Mesothelial cell of epicardium (in vitro differentiated cells): ENCODE results near the gene GNLY. TPM values are rescaled to one million over a fixed set of nuclear protein-coding genes. Genes with fewer than 3 reads are reported as not detected.
"Not testable (repeated sequence)": the region's sequence is repeated elsewhere in the genome, so short reads cannot be mapped to it uniquely, and the experiment has no call there.

Experiments
- DNase-seq, 2 experiments: peaks; one replicate each; pipeline ENCODE4 v3.0.0; 2021; ENCODE audit warnings: low spot score in 2 of 2; ENCODE audit not compliant: unreplicated experiment in 2 of 2
- H3K27ac Mint-ChIP-seq: 2 replicates; pipeline ENCODE4 v1.8.0; 2021; ENCODE audit warnings: mixed read lengths
- H3K27me3 Mint-ChIP-seq: 2 replicates; pipeline ENCODE4 v1.8.0; 2021; ENCODE audit warnings: low read depth, mixed read lengths
- H3K36me3 Mint-ChIP-seq: 2 replicates; pipeline ENCODE4 v1.8.0; 2021; ENCODE audit warnings: mixed read lengths
- H3K4me1 Mint-ChIP-seq: 2 replicates; pipeline ENCODE4 v1.8.0; 2021; ENCODE audit warnings: mixed read lengths
- H3K4me3 Mint-ChIP-seq: 2 replicates; pipeline ENCODE4 v1.8.0; 2021; ENCODE audit warnings: mild to moderate bottlenecking, moderate library complexity, mixed read lengths
- H3K9me3 Mint-ChIP-seq: 2 replicates; pipeline ENCODE4 v1.8.0; 2021; ENCODE audit warnings: mixed read lengths
- total RNA-seq: library from RNA; stranded (reverse); gene quantifications from 3 replicates; pipeline ENCODE4 v1.2.1, GENCODE V29; 2021
- TF ChIP-seq, protein P1 (sequence below): fragments of 200-600 bp; sonication (generic); IDR thresholded peaks from one replicate; pipeline ENCODE4 v1.5.0; 2021; ENCODE audit warnings: antibody characterized with exemption; ENCODE audit not compliant: unreplicated experiment

GNLY gene
- total RNA-seq, 1 donor from 2014 or later: not detected

DNA sequence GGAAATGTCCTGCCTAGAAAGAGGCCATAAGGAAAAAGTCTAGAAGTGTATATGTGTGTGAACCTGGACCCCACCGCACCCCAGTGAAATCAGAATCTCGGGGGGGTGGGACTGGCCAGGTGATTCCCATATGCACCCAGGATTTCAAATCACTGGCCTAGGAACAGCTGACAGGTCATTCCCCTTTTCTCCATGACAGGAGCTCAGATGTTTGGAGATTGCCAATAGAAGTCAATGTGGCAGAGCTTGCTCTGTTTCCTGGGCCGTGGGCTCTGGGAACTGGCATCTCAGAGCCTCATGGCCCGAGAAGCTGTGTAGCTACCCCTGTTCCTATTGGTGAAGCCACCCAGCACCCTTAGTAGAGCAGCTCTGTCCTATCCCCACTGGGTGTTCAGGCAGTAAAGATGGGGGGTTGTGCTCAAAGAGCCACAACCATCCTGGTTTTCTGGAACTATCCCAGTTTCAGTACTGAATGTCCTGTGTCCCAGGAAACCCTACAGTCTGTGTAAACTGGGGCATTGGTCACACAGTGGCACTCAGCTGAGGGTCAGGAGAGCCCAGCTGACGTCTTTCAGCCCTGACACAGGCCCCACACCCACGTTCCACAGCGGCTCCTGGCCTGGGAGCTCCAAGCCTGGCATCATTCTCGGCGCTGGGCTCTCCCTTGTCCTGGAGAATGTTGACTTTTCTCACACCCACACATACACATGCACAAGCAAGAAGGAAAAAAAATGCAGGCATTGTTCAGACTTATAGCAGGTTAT is 18.9 kb downstream of the GNLY start:
- no peaks in the 10 kb centered on the region for H3K9me3 Mint-ChIP-seq
- peaks cover 4% of the 10 kb centered on the region for H3K27me3 Mint-ChIP-seq
- H3K36me3 Mint-ChIP-seq: no peaks in the 10 kb centered on the region
- TF ChIP-seq, protein P1, sequence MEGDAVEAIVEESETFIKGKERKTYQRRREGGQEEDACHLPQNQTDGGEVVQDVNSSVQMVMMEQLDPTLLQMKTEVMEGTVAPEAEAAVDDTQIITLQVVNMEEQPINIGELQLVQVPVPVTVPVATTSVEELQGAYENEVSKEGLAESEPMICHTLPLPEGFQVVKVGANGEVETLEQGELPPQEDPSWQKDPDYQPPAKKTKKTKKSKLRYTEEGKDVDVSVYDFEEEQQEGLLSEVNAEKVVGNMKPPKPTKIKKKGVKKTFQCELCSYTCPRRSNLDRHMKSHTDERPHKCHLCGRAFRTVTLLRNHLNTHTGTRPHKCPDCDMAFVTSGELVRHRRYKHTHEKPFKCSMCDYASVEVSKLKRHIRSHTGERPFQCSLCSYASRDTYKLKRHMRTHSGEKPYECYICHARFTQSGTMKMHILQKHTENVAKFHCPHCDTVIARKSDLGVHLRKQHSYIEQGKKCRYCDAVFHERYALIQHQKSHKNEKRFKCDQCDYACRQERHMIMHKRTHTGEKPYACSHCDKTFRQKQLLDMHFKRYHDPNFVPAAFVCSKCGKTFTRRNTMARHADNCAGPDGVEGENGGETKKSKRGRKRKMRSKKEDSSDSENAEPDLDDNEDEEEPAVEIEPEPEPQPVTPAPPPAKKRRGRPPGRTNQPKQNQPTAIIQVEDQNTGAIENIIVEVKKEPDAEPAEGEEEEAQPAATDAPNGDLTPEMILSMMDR: no peak
- no peak overlapping the region for H3K27ac Mint-ChIP-seq
- no peak for DNase-seq
- peaks cover 19% of the 10 kb centered on the region for H3K4me1 Mint-ChIP-seq
- H3K4me3 Mint-ChIP-seq: no peak overlapping the region

- no peak overlapping the region for H3K4me3 Mint-ChIP-seq
- H3K4me1 Mint-ChIP-seq: peaks cover 22% of the 10 kb centered on the region
- H3K27ac Mint-ChIP-seq: no peak overlapping the region
- TF ChIP-seq, protein P1: no peak
- no peaks in the 10 kb centered on the region for H3K36me3 Mint-ChIP-seq
- peaks cover 2% of the 10 kb centered on the region for H3K27me3 Mint-ChIP-seq
- no peaks in the 10 kb centered on the region for H3K9me3 Mint-ChIP-seq
- DNase-seq: no peak
Observed at GRCh38 chr2:85713836-85714235, 19.7 kb downstream of the GNLY start.

- not testable (repeated sequence) for H3K9me3 Mint-ChIP-seq, H3K27ac Mint-ChIP-seq, H3K4me3 Mint-ChIP-seq, H3K36me3 Mint-ChIP-seq, DNase-seq, H3K27me3 Mint-ChIP-seq
- H3K4me1 Mint-ChIP-seq: peaks cover 20% of the 10 kb centered on the region
Observed at GRCh38 chr2:85714421-85714820, 20.3 kb downstream of the GNLY start.

DNA sequence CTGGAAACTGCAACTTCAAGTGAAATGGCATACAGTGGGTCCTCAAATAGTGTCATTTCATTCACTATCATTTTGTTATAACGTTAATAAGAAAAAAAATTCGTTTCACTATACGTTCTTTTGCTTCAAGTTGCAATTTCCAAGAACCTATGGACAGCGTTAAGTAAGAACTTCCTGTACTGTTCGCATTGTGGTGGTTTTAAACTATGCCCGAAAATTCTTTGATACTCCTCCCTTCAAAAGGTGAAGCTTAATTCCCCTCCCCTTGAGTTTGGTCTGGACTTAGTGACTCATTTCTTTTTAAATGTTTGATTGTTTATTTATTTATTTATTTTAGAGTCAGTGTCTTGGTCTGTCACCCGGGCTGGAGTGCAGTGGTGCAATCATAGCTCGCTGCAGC is 20.7 kb downstream of the GNLY start:
- peaks cover 3% of the 10 kb centered on the region for H3K27me3 Mint-ChIP-seq
- H3K36me3 Mint-ChIP-seq: no peaks in the 10 kb centered on the region

DNA sequence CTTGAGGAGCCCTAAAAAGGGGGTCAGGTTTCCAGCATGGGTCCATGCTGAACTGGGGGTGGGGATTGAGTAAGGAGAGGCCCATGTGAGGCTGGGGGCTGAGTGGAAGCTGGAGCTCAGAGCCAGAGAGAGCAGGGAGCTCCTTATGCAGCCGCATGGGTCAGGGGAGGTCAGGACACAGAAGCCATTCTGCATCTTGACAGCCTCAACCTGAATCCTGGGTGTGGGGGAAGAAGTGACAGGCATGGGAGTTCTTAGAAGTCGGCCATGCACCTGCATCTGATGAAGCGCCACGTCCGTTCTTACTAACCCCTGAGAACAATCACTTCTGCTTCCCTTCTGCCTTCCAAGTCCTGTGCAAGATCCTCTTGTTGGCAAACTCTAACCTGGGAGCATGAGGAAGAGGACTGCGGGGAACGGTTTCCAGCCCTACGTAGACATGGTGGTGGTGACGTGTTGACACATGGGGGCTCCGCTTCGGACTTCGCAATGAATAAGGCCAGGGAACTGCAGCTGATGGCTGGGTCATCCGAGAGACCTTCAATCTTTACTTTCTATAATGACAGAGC is 22.3 kb downstream of the GNLY start:
- Mint-ChIP-seq H3K4me1 (peaks cover 16% of the 10 kb centered on the region), H3K4me3 (no peak overlapping the region), H3K36me3 (no peaks in the 10 kb centered on the region), H3K27me3 (peaks cover 3% of the 10 kb centered on the region), H3K27ac (no peak overlapping the region), H3K9me3 (peaks cover 8% of the 10 kb centered on the region)
- DNase-seq: no peak
- TF ChIP-seq, protein P1: no peak

More for the DNA sequence above, 20.7 kb downstream of the GNLY start:
- H3K9me3 Mint-ChIP-seq: no peaks in the 10 kb centered on the region
- H3K4me1 Mint-ChIP-seq: peaks cover 16% of the 10 kb centered on the region
- H3K27ac Mint-ChIP-seq: no peak overlapping the region
- H3K4me3 Mint-ChIP-seq: no peak overlapping the region
- TF ChIP-seq, protein P1: no peak
- no peak for DNase-seq

GRCh38 chr2:85717308-85718008 is 23.3 kb downstream of the GNLY start:
- peaks cover 16% of the 10 kb centered on the region for H3K4me1 Mint-ChIP-seq
- H3K9me3 Mint-ChIP-seq: peaks cover 8% of the 10 kb centered on the region
- DNase-seq: no peak
- no peaks in the 10 kb centered on the region for H3K36me3 Mint-ChIP-seq
- peaks cover 3% of the 10 kb centered on the region for H3K27me3 Mint-ChIP-seq
- no peak overlapping the region for H3K27ac Mint-ChIP-seq
- no peak overlapping the region for H3K4me3 Mint-ChIP-seq
- TF ChIP-seq, protein P1: no peak
